ENCODE data around the gene LCN2. TPM values are rescaled to one million over a fixed set of nuclear protein-coding genes. Genes with fewer than 3 reads are reported as not detected.

Gene LCN2
- total RNA-seq, 3 donors from 2014 or later = 16.8 to 456 (median 20.5) TPM

DNA sequence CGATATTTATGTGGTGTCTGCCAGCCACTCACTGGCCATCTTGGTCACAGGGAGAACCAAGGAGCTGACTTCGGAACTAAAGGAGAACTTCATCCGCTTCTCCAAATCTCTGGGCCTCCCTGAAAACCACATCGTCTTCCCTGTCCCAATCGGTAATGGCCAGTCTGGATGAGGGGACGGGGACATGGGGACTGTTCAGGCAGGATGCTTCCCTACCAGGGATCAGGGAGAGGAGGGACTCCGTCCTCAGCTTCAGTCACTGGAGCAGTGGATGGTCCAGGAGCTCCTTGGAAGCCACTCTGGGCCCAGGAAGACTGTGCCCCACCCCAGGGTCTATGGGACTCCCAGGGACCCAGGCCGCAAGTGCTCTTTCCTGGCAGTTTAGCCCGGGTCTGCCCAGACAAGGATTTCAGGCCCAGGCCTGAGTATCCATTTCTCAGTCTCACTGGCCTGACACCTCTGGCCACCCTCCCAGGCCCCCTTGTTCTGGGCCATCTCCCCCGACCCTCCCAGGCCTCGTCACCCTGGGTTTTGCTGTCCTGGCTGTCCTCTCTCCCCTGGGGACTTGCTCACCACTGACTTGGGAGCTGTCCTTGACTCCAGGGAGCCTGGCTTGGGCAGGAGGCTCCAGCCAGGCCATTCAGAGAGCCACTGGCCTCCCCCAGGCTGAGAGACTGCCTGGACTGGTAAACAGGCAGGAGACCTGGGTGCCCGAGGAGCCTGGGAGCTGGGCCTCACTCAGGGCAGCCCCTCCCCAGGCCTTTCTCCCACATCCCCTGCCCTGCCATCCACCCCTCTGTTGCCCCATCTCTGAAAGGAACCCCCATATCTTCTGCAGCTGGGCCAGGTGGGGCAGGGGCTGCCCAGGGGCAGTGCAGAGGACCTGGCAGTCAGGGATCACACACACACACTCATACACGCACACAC is 3.1 kb downstream of the LCN2 start:
- no peak for ATAC-seq
- TF ChIP-seq, protein P1, sequence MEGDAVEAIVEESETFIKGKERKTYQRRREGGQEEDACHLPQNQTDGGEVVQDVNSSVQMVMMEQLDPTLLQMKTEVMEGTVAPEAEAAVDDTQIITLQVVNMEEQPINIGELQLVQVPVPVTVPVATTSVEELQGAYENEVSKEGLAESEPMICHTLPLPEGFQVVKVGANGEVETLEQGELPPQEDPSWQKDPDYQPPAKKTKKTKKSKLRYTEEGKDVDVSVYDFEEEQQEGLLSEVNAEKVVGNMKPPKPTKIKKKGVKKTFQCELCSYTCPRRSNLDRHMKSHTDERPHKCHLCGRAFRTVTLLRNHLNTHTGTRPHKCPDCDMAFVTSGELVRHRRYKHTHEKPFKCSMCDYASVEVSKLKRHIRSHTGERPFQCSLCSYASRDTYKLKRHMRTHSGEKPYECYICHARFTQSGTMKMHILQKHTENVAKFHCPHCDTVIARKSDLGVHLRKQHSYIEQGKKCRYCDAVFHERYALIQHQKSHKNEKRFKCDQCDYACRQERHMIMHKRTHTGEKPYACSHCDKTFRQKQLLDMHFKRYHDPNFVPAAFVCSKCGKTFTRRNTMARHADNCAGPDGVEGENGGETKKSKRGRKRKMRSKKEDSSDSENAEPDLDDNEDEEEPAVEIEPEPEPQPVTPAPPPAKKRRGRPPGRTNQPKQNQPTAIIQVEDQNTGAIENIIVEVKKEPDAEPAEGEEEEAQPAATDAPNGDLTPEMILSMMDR (IDR thresholded peaks at IDR 0.05) = no peak

DNA sequence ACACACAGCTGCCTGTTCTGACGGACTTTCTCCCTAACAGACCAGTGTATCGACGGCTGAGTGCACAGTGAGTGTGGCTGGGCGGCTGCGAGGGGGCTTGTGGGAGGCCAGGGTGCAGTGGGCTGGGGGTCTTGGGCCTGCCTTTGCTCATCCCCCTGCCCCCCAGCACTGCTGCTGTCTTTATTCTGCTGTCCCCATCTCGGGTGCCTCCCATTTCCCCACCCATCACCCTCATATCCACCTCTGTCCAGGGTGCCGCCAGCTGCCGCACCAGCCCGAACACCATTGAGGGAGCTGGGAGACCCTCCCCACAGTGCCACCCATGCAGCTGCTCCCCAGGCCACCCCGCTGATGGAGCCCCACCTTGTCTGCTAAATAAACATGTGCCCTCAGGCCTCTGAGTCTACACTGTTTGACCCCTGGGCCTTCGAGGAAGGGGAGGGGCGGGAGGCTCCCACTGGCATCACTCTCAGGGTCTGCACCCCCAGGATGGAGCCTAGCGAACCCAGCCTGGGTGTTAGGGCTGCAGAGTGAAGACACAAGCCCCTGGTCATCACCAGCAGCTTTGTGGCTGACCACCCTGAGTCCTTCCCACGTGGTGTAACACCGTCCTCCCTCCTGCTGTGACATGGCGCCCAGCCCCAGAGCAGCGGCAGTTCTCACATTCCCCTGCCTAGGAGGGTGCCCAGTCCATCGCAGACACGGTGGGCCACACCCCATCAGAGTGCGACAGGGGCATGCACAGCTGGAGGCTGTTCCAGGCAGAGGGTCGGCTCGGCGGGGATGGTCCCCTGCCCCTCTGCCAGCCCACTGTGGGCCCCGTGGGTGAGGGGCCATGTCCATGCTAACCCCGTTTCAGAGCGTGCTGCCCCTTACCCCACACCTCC is 4.0 kb downstream of the LCN2 start:
- peak in 2 of 3 donors; percentile 25 to 46 for DNase-seq
- Histone ChIP-seq H3K4me3 (no peak overlapping the region), H3K4me1 (ENCODE audit: low read depth) (peaks cover 19% of the 10 kb centered on the region), H3K36me3 (ENCODE audit: low read depth) (no peaks in the 10 kb centered on the region), H3K9me3 (no peaks in the 10 kb centered on the region)
- TF ChIP-seq, protein P1 (IDR thresholded peaks at IDR 0.05) = no peak
- ATAC-seq = no peak
- intact Hi-C loops (cut with DNase I, micrococcal nuclease) = no loop called here

More for the DNA sequence above, 3.1 kb downstream of the LCN2 start:
- H3K9me3 ChIP-seq = no peaks in the 10 kb centered on the region
- H3K36me3 ChIP-seq (ENCODE audit: low read depth) = no peaks in the 10 kb centered on the region
- H3K4me1 ChIP-seq (ENCODE audit: low read depth) = peaks cover 21% of the 10 kb centered on the region
- peak in 2 of 3 donors; percentile 22 to 45 for DNase-seq
- intact Hi-C loops (cut with DNase I, micrococcal nuclease) = no loop called here
- no peak overlapping the region for H3K4me3 ChIP-seq

DNA sequence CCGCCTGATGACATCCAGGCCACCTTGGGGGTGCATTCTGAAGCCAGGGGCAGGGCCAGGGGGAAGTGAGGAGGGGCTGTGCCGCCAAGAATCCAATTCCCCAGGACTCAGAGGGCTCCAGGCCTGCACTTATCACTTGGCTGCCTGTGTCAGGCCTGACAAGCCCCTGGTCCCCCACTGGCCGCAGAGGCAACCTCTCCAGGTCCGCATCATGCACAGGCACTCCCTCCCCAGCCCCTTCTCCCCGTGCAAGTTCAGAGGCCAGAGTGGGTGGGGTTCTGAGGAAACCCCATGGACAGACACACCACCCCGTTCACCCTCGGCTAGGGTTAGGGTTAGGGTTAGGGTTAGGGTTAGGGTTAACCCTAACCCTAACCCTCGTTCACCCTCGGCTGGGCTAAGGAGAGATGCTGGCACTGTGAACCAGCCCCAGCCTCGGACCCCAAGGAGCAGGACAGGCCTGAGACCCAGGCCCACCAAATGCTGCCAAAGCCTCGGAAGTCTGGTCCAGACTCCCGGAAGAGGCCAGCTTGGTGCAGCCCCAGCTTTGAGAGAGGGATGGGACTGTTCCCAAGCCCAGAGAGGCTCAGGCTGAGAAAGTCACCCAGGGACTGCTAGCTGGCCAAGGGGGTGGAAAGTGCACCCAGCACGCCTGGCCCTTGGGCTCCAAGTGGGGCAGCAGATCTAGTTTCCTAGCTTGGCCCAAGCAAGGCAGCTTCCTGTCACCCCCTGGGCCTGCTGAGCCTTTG is 4.9 kb downstream of the LCN2 start:
- intact Hi-C loops (cut with DNase I, micrococcal nuclease) = no loop called here
- H3K36me3 ChIP-seq (ENCODE audit: low read depth) = no peaks in the 10 kb centered on the region
- DNase-seq = peak in 2 of 3 donors; percentile 18 to 45
- no peaks in the 10 kb centered on the region for H3K9me3 ChIP-seq
- TF ChIP-seq, protein P1 (IDR thresholded peaks at IDR 0.05) = no peak
- H3K4me3 ChIP-seq = no peak overlapping the region
- no peak for ATAC-seq
- peaks cover 11% of the 10 kb centered on the region for H3K4me1 ChIP-seq (ENCODE audit: low read depth)

DNA sequence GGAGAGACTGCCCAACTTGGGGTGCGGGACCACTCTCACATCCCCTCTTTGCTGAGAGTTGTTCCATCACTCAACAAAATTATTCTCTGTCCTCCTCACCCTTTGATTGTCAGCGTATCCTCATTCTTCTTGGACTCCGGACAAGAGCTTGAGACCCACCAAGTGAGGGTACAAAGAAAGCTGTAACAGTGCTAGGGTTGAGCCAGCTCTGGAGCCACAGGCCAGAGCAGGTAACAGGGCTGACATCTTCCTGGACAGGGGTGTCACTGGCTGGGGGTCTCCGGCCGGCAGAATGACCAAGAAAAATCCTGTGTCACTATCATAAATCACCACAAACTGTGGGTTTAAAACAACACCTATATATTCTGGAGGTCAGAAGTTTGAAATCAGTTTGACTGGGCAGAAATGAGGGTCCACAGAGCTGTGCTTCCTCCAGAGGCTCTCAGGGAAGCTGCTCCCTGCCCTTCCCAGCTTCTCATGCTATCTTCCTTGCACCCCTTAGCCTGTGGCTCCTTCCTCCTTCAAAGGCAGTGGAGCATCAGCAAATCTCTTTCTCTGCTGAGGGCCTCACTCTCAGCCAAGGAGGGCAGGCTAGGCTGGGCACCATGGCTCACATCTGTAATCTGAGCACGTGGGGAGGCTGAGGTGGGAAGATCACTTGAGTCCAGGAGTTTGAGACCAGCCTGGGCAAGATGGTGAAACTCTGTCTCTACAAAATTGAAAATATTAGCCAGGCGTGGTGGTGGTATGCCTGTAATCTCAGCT is 6.7 kb downstream of the LCN2 start:
- TF ChIP-seq, protein P1 (IDR thresholded peaks at IDR 0.05) = no peak
- no peak for ATAC-seq
- Histone ChIP-seq H3K4me1 (ENCODE audit: low read depth) (no peaks in the 10 kb centered on the region), H3K36me3 (ENCODE audit: low read depth) (no peaks in the 10 kb centered on the region), H3K4me3 (no peak overlapping the region), H3K9me3 (no peaks in the 10 kb centered on the region)
- intact Hi-C loops (cut with DNase I, micrococcal nuclease) = no loop called here
- peak in 2 of 3 donors; percentile 14 to 15 for DNase-seq

DNA sequence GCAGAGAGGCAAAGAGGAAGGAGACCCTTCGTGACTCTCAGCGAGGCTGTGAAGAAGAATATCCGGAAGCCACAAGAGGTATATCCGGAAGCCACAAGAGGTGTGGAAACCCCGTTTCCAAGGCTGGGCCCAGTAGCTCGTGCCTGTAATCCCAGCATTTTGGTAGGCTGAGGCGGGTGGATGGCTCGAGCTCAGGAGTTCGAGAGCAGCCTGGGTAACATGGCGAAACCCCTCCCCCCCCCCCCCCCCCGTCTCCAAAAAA is 10.2 kb downstream of the LCN2 start:
- Histone ChIP-seq H3K36me3 (ENCODE audit: low read depth) (no peaks in the 10 kb centered on the region), H3K9me3 (no peaks in the 10 kb centered on the region), H3K4me1 (ENCODE audit: low read depth) (no peaks in the 10 kb centered on the region), H3K4me3 (no peak overlapping the region)
- TF ChIP-seq, protein P1 (IDR thresholded peaks at IDR 0.05) = no peak
- peak in 2 of 3 donors; percentile 43 to 60 for DNase-seq
- intact Hi-C loops (cut with DNase I, micrococcal nuclease) = no loop called here
- ATAC-seq = peak; percentile 37
